K562 (cell line): ENCODE data around the gene SLC38A10. TPM values are rescaled to one million over a fixed set of nuclear protein-coding genes. Genes with fewer than 3 reads are reported as not detected.

Source experiments
- ATAC-seq: fragments of 200-7000 bp; cut with Tn5 transposase; 3 replicates; pipeline ENCODE4 v1.9.1; 2020; ENCODE audit warnings: moderate library complexity
- BruUV-seq: library from RNA; stranded (reverse); fragments of 400-500 nt; replicated peaks from 2 replicates; lab custom pipeline; 2021; lab: Mats Ljungman, UMichigan
- CTCF ChIA-PET: fragments of 300-600 bp; formaldehyde crosslinking; extraction: SDS; loops from one replicate; lab custom pipeline; 2021; ENCODE audit warnings: low intra/inter-chr PET ratio; lab: Yijun Ruan, JAX
- POLR2A ChIA-PET: fragments of 300-600, 350-650 bp; sonication (Branson Sonifier 250); formaldehyde crosslinking; extraction: SDS; loops from one replicate; lab custom pipeline; 2021; ENCODE audit warnings: antibody characterized with exemption, inconsistent platforms; lab: Yijun Ruan, JAX
- DNase-seq, 4 experiments: peaks; one replicate each; pipeline versions ENCODE4 v3.0.0 to v3.0.0-alpha.2; 2011 to 2018; ENCODE audit warnings: low spot score in 3 of 4, mixed read lengths in 3 of 4; ENCODE audit errors: extremely low read depth in 1 of 4
- FAIRE-seq: peaks from 2 replicates; lab custom pipeline; 2011; peaks lifted over from hg19 to GRCh38; lab: Jason Lieb, UNC
- H2AFZ ChIP-seq: 2 replicates; pipeline ENCODE4 v1.6.0; 2011; ENCODE audit warnings: low read depth, low read length, control low read depth, inconsistent platforms
- H3K27ac ChIP-seq: fragments of 200-600 bp; 3 replicates; pipeline ENCODE4 v1.8.0; 2011; ENCODE audit warnings: low read depth, mild to moderate bottlenecking, control low read depth, inconsistent platforms, low read length, moderate library complexity, mixed read lengths; ENCODE audit errors: extremely low read depth
- H3K27me3 ChIP-seq, 2 experiments: fragments of 300-600 bp in 1 of 2; 2 replicates in 1 of 2; 3 replicates in 1 of 2; pipeline versions ENCODE4 v1.6.0 to v1.8.0; 2011; ENCODE audit warnings: inconsistent platforms in 2 of 2, low read length in 2 of 2, mild to moderate bottlenecking in 1 of 2, mixed read lengths in 1 of 2, moderate library complexity in 1 of 2; ENCODE audit not compliant: control insufficient read depth in 2 of 2, insufficient read depth in 2 of 2
- H3K36me3 ChIP-seq: fragments of 300-600 bp; 3 replicates; pipeline ENCODE4 v1.8.0; 2011; ENCODE audit warnings: mild to moderate bottlenecking, low read length, inconsistent platforms; ENCODE audit not compliant: control insufficient read depth, insufficient read depth
- H3K4me1 ChIP-seq, 2 experiments: fragments of 200-600 bp in 1 of 2; replicated peaks in 1 of 2; 2 replicates in 1 of 2; 3 replicates in 1 of 2; pipeline versions ENCODE4 v1.5.1 to v1.8.0; 2011; ENCODE audit warnings: inconsistent platforms in 2 of 2, low read length in 2 of 2, mild to moderate bottlenecking in 1 of 2, mixed read lengths in 1 of 2, moderate library complexity in 1 of 2; ENCODE audit not compliant: control insufficient read depth in 2 of 2, insufficient read depth in 2 of 2
- H3K4me2 ChIP-seq: 2 replicates; pipeline ENCODE4 v1.6.1; 2011; ENCODE audit warnings: low read length, control low read depth, inconsistent platforms, mixed read lengths; ENCODE audit not compliant: insufficient read depth
- H3K4me3 ChIP-seq: fragments of 200-600 bp; sonication (generic), shearing (Covaris generic); 2 replicates; pipeline ENCODE4 v1.5.1; 2016; ENCODE audit warnings: control low read depth, inconsistent platforms
- H3K79me2 ChIP-seq: fragments of 200-600 bp; 3 replicates; pipeline ENCODE4 v1.8.0; 2011; ENCODE audit warnings: low read length, inconsistent platforms; ENCODE audit not compliant: control insufficient read depth, insufficient read depth
- H3K9ac ChIP-seq, 2 experiments: 2 replicates each; pipeline versions ENCODE4 v1.6.0 to v1.6.1; 2011; ENCODE audit warnings: low read depth in 2 of 2, low read length in 2 of 2, control low read depth in 1 of 2, inconsistent platforms in 1 of 2, mild to moderate bottlenecking in 1 of 2, mixed read lengths in 1 of 2; ENCODE audit not compliant: insufficient read depth in 1 of 2
- H3K9me1 ChIP-seq: one replicate; pipeline ENCODE4 v1.6.0; 2011; ENCODE audit warnings: inconsistent platforms, mild to moderate bottlenecking, low read length, moderate library complexity; ENCODE audit not compliant: control insufficient read depth, insufficient read depth
- H3K9me3 ChIP-seq: replicated peaks from 2 replicates; pipeline ENCODE4 v1.5.1; 2011; ENCODE audit warnings: low read depth, low read length, inconsistent platforms; ENCODE audit not compliant: control insufficient read depth, insufficient read depth
- H4K20me1 ChIP-seq: replicated peaks from 2 replicates; pipeline ENCODE4 v1.6.1; 2011; ENCODE audit warnings: low read length, inconsistent platforms, mixed read lengths; ENCODE audit not compliant: control insufficient read depth, insufficient read depth
- DIDO1 ChIP-seq: fragments of 450-650 bp; IDR thresholded peaks from 2 replicates; pipeline ENCODE4 v1.6.1; 2016; ENCODE audit warnings: low read depth, missing biosample characterization, missing genetic modification characterization
- FOXK2 ChIP-seq, 2 experiments: fragments of 450-650 bp; IDR thresholded peaks in 1 of 2; conservative IDR thresholded peaks in 1 of 2; 2 replicates each; pipeline ENCODE4 v1.6.1; 2016; ENCODE audit warnings: low read depth in 2 of 2, mild to moderate bottlenecking in 1 of 2
- HNRNPH1 ChIP-seq: fragments of 200-400 bp; formaldehyde crosslinking; optimal IDR thresholded peaks from 2 replicates; pipeline ENCODE3; 2017; ENCODE audit warnings: low read depth, mild to moderate bottlenecking, low read length, moderate library complexity
- POLR2G ChIP-seq: fragments of 200-400 bp; formaldehyde crosslinking; IDR thresholded peaks from 2 replicates; pipeline ENCODE4 v1.6.1; 2017; ENCODE audit warnings: low read depth, mild to moderate bottlenecking, antibody characterized with exemption, low read length, moderate library complexity
- STAT5A ChIP-seq: IDR thresholded peaks from 2 replicates; pipeline ENCODE4 v1.6.1; 2012; ENCODE audit warnings: low read length, inconsistent platforms, borderline replicate concordance
- TBP ChIP-seq: optimal IDR thresholded peaks from 2 replicates; pipeline ENCODE3; 2011; ENCODE audit warnings: low read depth, low read length, improper control_type of control experiment
- ZNF436 ChIP-seq: fragments of 250-450, 450-650 bp; sonication (Bioruptor Pico); formaldehyde crosslinking; IDR thresholded peaks from 2 replicates; pipeline ENCODE4 v1.7.0; 2020; ENCODE audit warnings: mild to moderate bottlenecking
- WGBS: fragments of 100-300 bp; shearing (Covaris generic); methylation state at CpG from one replicate; pipeline ENCODE4 v1.1.6; 2016; ENCODE audit warnings: low coverage, mixed read lengths; ENCODE audit not compliant: insufficient coverage; ENCODE audit errors: missing lambda C conversion rate; 5-methylcytosine and 5-hydroxymethylcytosine counted together
- in situ Hi-C: fragments of 300-500 bp; cut with MboI; formaldehyde crosslinking; loops from 4 replicates; pipeline ENCODE4 v1.15.0; 2018; ENCODE audit warnings: inconsistent platforms, mixed read lengths
- intact Hi-C: fragments of 100-400 bp; cut with micrococcal nuclease; formaldehyde crosslinking; loops from 2 replicates; pipeline ENCODE4 v1.14.2; 2022
- polyA plus RNA-seq, 8 experiments: library from polyadenylated mRNA; depleted of rRNA in 4 of 8; stranded (reverse) in 5 of 8; unstranded in 3 of 8; fragments of >200 nt; fragmentation: Nextera tagmentation in 2 of 8; fragmentation: Illumina TruSeq in 1 of 8; extraction: Ambion mirVana in 2 of 8; extraction: Trizol in 1 of 8; gene quantifications; 2 replicates each; pipeline versions ENCODE4 v1.2.1 to v1.2.3, GENCODE V29; 2011 to 2014; ENCODE audit warnings: inconsistent platforms in 1 of 8, missing spikeins in 1 of 8
- total RNA-seq, 7 experiments: library from RNA; depleted of rRNA in 6 of 7; stranded (reverse); fragments of >200 nt in 6 of 7; fragmentation: Illumina TruSeq in 2 of 7; extraction: Trizol in 2 of 7; gene quantifications; 2 replicates each; pipeline versions ENCODE4 v1.2.1 to v1.2.3, GENCODE V29; 2011 to 2021; ENCODE audit warnings: low replicate concordance in 1 of 7
- TF ChIP-seq, protein P1 (sequence below), 2 experiments: fragments of 450-650 bp; conservative IDR thresholded peaks; 2 replicates each; pipeline ENCODE4 v1.6.1; 2017; ENCODE audit warnings: mild to moderate bottlenecking in 2 of 2, moderate library complexity in 2 of 2
- TF ChIP-seq, protein P2 (sequence below): IDR thresholded peaks from 2 replicates; pipeline ENCODE4 v1.6.1; 2016; ENCODE audit warnings: missing genetic modification characterization, missing compliant biosample characterization
- TF ChIP-seq, protein P3 (sequence below): sonication (generic); formaldehyde crosslinking; IDR thresholded peaks from 2 replicates; pipeline ENCODE4 v1.9.0; 2022; ENCODE audit warnings: mild to moderate bottlenecking, missing genetic modification reagents
- TF ChIP-seq, protein P4 (sequence below): fragments of 450-650 bp; IDR thresholded peaks from 2 replicates; pipeline ENCODE4 v1.6.1; 2014; ENCODE audit warnings: low read depth, mild to moderate bottlenecking, moderate library complexity, borderline replicate concordance

Gene SLC38A10
- total and polyA plus RNA-seq, 9 of the 15 experiments (the other 6 are each of a cell fraction or from before 2014, with no cell fraction given), result 0.45 to 54.2 (median 13.8) TPM

DNA sequence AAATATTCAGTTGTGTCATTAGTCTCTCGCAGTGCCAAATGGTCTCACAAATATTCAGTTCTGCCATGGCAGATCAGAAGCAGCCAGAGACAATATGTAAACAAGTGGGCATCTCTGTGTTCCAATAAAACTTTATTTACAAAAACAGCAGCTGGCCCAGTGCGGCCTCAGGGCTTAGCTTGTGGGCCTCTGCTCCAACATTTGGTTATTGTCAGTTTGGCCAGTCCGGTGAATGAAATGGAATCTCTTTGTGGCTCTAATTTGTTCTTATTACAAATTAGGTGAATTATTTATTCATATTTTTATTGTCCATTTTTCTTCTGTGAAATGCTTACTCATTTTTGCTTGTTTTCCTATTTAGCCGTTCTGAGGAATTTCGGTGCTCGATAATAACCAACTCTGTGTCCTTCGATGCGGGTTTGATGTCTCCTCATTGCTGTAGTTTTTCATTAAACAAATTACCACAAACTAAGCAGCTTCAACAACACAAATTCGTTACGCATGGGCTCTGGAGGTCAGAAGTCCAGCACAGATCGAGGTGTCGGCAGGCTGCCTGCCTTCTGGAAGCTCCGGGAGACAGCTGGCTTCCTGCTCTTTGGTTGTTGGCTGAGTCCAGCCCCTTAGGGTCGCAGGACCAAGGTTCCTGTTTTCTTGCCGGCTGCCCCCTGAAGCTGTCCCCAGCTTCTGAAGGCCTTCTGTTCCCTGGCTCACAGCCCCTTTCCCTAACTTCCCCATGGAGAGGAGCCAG lies 4.1 kb upstream of the SLC38A10 start:
- Histone ChIP-seq H3K79me2 (peaks cover 18% of the 10 kb centered on the region), H3K4me2 (no peak overlapping the region), H4K20me1 (no peaks in the 10 kb centered on the region), H3K36me3 (no peaks in the 10 kb centered on the region), H3K27me3 (no peaks in the 10 kb centered on the region), H3K4me3 (no peak overlapping the region), H3K27ac (no peak overlapping the region), H2AFZ (no peak overlapping the region), H3K9me3 (no peaks in the 10 kb centered on the region), H3K9ac (peak overlapping the region in 1 of 2 experiments; percentile 67; a peak in 2 of 4 replicates), H3K4me1 (peaks cover 4 to 54% of the 10 kb centered on the region in 2 experiments; a peak in 4 of 5 replicates), H3K9me1 (no peaks in the 10 kb centered on the region)
- 80% methylated on average over 15 of the region's 15 CpGs for WGBS
- in situ Hi-C loops (no loop called here), intact Hi-C loops (loop anchor here (10.0 kb wide), 1 partner anchor 186 kb away; no protein-coding TSS in a partner anchor)
- POLR2A ChIA-PET, result interaction anchor here (0.6 to 1.5 kb wide), 3 partner anchors 8 to 131 kb away, joined by 3 read pairs; no protein-coding TSS in a partner anchor
- DNase-seq (no peak), FAIRE-seq (no peak), ATAC-seq (no peak)
- no TSS peak for BruUV-seq
- CTCF ChIA-PET, result no interaction called here
- TF ChIP-seq DIDO1 (tag) (no peak), TBP (no peak), FOXK2 (conservative IDR thresholded peaks at IDR 0.05 in 1 of 2, IDR thresholded peaks at IDR 0.05 in 1 of 2; ENCODE audit: low read depth in 2 of 2) (peak; percentile 52 to 54; a peak in 2 of 4 replicates), ZNF436 (CRISPR knock-in tag) (no peak), STAT5A (no peak), HNRNPH1 (no peak), POLR2G (0 out of 2 replicates have a peak, but pooled peaks have one; percentile 6)
- TF ChIP-seq, protein P1, sequence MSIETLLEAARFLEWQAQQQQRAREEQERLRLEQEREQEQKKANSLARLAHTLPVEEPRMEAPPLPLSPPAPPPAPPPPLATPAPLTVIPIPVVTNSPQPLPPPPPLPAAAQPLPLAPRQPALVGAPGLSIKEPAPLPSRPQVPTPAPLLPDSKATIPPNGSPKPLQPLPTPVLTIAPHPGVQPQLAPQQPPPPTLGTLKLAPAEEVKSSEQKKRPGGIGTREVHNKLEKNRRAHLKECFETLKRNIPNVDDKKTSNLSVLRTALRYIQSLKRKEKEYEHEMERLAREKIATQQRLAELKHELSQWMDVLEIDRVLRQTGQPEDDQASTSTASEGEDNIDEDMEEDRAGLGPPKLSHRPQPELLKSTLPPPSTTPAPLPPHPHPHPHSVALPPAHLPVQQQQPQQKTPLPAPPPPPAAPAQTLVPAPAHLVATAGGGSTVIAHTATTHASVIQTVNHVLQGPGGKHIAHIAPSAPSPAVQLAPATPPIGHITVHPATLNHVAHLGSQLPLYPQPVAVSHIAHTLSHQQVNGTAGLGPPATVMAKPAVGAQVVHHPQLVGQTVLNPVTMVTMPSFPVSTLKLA (conservative IDR thresholded peaks at IDR 0.05), result no peak
- TF ChIP-seq, protein P2, sequence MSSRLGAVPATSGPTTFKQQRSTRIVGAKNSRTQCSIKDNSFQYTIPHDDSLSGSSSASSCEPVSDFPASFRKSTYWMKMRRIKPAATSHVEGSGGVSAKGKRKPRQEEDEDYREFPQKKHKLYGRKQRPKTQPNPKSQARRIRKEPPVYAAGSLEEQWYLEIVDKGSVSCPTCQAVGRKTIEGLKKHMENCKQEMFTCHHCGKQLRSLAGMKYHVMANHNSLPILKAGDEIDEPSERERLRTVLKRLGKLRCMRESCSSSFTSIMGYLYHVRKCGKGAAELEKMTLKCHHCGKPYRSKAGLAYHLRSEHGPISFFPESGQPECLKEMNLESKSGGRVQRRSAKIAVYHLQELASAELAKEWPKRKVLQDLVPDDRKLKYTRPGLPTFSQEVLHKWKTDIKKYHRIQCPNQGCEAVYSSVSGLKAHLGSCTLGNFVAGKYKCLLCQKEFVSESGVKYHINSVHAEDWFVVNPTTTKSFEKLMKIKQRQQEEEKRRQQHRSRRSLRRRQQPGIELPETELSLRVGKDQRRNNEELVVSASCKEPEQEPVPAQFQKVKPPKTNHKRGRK (tag), result no peak
- TF ChIP-seq, protein P3, sequence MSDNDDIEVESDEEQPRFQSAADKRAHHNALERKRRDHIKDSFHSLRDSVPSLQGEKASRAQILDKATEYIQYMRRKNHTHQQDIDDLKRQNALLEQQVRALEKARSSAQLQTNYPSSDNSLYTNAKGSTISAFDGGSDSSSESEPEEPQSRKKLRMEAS (CRISPR knock-in tag), result no peak
- TF ChIP-seq, protein P4, sequence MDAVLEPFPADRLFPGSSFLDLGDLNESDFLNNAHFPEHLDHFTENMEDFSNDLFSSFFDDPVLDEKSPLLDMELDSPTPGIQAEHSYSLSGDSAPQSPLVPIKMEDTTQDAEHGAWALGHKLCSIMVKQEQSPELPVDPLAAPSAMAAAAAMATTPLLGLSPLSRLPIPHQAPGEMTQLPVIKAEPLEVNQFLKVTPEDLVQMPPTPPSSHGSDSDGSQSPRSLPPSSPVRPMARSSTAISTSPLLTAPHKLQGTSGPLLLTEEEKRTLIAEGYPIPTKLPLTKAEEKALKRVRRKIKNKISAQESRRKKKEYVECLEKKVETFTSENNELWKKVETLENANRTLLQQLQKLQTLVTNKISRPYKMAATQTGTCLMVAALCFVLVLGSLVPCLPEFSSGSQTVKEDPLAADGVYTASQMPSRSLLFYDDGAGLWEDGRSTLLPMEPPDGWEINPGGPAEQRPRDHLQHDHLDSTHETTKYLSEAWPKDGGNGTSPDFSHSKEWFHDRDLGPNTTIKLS, result no peak
